Uterine smooth muscle cell (primary cell): ENCODE data around the gene OLA1. TPM values are rescaled to one million over a fixed set of nuclear protein-coding genes. Genes with fewer than 3 reads are reported as not detected.

ENCODE experiments used
- total RNA-seq: library from RNA; depleted of rRNA; stranded (reverse); fragments of >200 nt; gene quantifications from 2 replicates; pipeline ENCODE4 v1.2.3, GENCODE V29; 2014

OLA1 gene
- 103 and 124 TPM in 2 replicates for total RNA-seq

GRCh38 chr2:174248187-174248997 is at the start of gene OLA1:
Gene OLA1, minus strand, starts transcription at chr2:174248532. Its CDS starts 1,717 bp downstream, at chr2:174246815.

Other genes with a start within 250 kb of the OLA1 start
- gene SP9, start 86.4 kb upstream of the OLA1 start, total RNA-seq, result not detected in 2 replicates
- gene SCRN3, start 147.2 kb upstream of the OLA1 start, total RNA-seq, result 28.6 and 30.4 TPM in 2 replicates
- gene GPR155, start 238.5 kb upstream of the OLA1 start, total RNA-seq, result 1.1 and 3.5 TPM in 2 replicates